ENCODE measurements around the gene GMDS.

DNA sequence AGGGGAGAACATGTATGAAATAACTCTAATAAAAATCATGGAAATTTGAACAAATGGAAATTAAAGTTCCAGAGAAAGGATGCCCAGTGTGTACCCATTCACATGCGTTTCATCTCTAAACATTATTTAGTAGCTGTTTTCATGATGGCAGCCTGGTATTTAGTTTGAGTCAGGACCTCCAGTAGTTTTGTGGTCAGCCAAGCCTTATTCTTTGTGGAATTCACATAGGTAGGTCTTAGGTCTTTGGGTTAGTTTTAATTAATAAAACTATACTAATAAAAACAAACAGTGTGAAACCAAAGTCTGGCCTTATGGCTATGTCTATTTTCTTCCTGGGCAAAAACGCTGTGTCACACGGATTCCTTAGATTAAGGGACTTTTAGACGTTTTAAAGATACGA lies 497.9 kb downstream of the GMDS start:
- no peak for TF ChIP-seq CTCF (IDR thresholded peaks at IDR 0.05; ENCODE audit: low read depth, low read length)
- TF ChIP-seq EZH2phosphoT487 (IDR thresholded peaks at IDR 0.05; ENCODE audit: low read depth) = no peak

Measured in OCI-LY3 (cell line).